ENCODE data around the gene CPS1.

Gene CPS1

DNA sequence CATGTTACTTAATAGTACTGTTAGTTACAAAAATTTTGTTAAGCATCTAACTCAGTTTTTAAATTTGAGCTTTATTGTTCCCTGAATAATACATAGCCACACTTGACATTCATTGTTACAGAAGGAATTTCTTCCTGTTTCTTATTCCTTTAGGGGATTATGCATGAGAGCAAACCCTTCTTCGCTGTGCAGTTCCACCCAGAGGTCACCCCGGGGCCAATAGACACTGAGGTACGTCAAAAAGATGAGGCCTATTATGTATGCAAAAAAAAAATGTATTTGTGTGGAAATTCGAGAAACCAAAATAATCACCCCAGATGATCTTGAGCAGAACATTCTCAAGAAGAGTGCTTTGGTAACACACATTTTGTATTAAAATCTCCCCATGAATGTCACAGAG is 36.3 kb downstream of the CPS1 start (continued):
- no peak for TF ChIP-seq ZSCAN18 (tag by site-specific recombination; IDR thresholded peaks at IDR 0.05)
- no peak for TF ChIP-seq YY2 (tag by site-specific recombination; IDR thresholded peaks at IDR 0.05)
- no peak for TF ChIP-seq PRDM1 (tag by site-specific recombination; IDR thresholded peaks at IDR 0.05)
- no peak for TF ChIP-seq SP2 (tag by site-specific recombination; IDR thresholded peaks at IDR 0.05)
- no peak for TF ChIP-seq OSR2 (tag by site-specific recombination; IDR thresholded peaks at IDR 0.05)
- no peak for TF ChIP-seq GLIS1 (tag by site-specific recombination; IDR thresholded peaks at IDR 0.05)

GRCh38 chr2:210593166-210593565 is 36.8 kb downstream of the CPS1 start:
- H3K36me3 ChIP-seq (ENCODE audit: control insufficient read depth in 2 of 2, insufficient read depth in 1 of 2, low read length in 2 of 2) = no peaks in the 10 kb centered on the region
- TF ChIP-seq FEZF1 (tag by site-specific recombination; IDR thresholded peaks at IDR 0.05) (no peak), ZNF488 (tag by site-specific recombination; IDR thresholded peaks at IDR 0.05) (no peak), ZNF549 (tag by site-specific recombination; IDR thresholded peaks at IDR 0.05) (no peak), ZNF211 (tag by site-specific recombination; IDR thresholded peaks at IDR 0.05; ENCODE audit: low read depth) (no peak)
- TF ChIP-seq, protein P1, sequence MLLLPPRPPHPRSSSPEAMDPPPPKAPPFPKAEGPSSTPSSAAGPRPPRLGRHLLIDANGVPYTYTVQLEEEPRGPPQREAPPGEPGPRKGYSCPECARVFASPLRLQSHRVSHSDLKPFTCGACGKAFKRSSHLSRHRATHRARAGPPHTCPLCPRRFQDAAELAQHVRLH (tag by site-specific recombination; IDR thresholded peaks at IDR 0.05) = no peak
- ChIA-PET CTCF (interaction anchor here (1.9 kb wide), 1 partner anchor 15 kb away, joined by 6 read pairs; no protein-coding TSS in a partner anchor), POLR2A (no interaction called here)
- no peak overlapping the region for H3K27ac ChIP-seq (ENCODE audit: extremely low read depth, low read depth, low read length)
- H3K4me3 ChIP-seq (ENCODE audit: low read depth, low read length) = no peak overlapping the region
- H3K9me3 ChIP-seq (ENCODE audit: control insufficient read depth, insufficient read depth, low read depth, low read length) = no peaks in the 10 kb centered on the region
- H3K4me1 ChIP-seq (ENCODE audit: control insufficient read depth, insufficient read depth, low read length) = no peaks in the 10 kb centered on the region

DNA sequence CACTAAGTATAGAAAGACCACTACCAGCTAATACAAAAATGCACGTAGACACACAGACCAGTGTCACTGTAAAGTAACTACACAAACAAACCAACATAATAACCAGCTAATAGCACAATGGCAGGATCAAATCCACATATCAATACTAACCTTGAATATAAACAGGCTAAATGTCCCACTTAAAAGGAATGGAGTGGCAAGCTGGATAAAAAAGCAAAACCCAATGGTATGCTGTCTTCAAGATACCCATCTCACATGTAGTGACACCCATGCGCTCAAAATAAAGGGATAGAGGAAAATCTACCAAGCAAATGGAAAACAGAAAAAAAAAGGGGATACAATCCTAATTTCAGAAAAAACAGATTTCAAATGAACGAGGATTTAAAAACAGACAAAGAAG is 41.8 kb downstream of the CPS1 start:
- ChIA-PET POLR2A (no interaction called here), CTCF (no interaction called here)
- H3K9me3 ChIP-seq (ENCODE audit: control insufficient read depth, insufficient read depth, low read depth, low read length) = no peaks in the 10 kb centered on the region
- H3K36me3 ChIP-seq (ENCODE audit: control insufficient read depth in 2 of 2, insufficient read depth in 1 of 2, low read length in 2 of 2) = no peaks in the 10 kb centered on the region
- no peaks in the 10 kb centered on the region for H3K4me1 ChIP-seq (ENCODE audit: control insufficient read depth, insufficient read depth, low read length)
- H3K27ac ChIP-seq (ENCODE audit: extremely low read depth, low read depth, low read length) = no peak overlapping the region
- TF ChIP-seq TRIM28 (IDR thresholded peaks at IDR 0.05; ENCODE audit: borderline replicate concordance, low read length) (0 out of 2 replicates have a peak, but pooled peaks have one; percentile 58), SETDB1 (IDR thresholded peaks at IDR 0.05; ENCODE audit: insufficient read length, low read length) (peak; percentile 83), ZFP69B (tag by site-specific recombination; IDR thresholded peaks at IDR 0.05) (no peak), SP2 (tag by site-specific recombination; IDR thresholded peaks at IDR 0.05) (no peak), ZNF501 (tag by site-specific recombination; IDR thresholded peaks at IDR 0.05) (no peak)
- H3K4me3 ChIP-seq (ENCODE audit: low read depth, low read length) = no peak overlapping the region

GRCh38 chr2:210599476-210599875 is 43.1 kb downstream of the CPS1 start:
- ChIA-PET CTCF (interaction anchor here (1.0 kb wide), 1 partner anchor 21 kb away, joined by 6 read pairs; no protein-coding TSS in a partner anchor), POLR2A (no interaction called here)
- H3K4me1 ChIP-seq (ENCODE audit: control insufficient read depth, insufficient read depth, low read length) = no peaks in the 10 kb centered on the region
- H3K9me3 ChIP-seq (ENCODE audit: control insufficient read depth, insufficient read depth, low read depth, low read length) = no peaks in the 10 kb centered on the region
- H3K4me3 ChIP-seq (ENCODE audit: low read depth, low read length) = no peak overlapping the region
- no peak overlapping the region for H3K27ac ChIP-seq (ENCODE audit: extremely low read depth, low read depth, low read length)
- H3K36me3 ChIP-seq (ENCODE audit: control insufficient read depth in 2 of 2, insufficient read depth in 1 of 2, low read length in 2 of 2) = no peaks in the 10 kb centered on the region
- TF ChIP-seq PRDM10 (tag by site-specific recombination; IDR thresholded peaks at IDR 0.05) = no peak
- TF ChIP-seq ZNF610 (tag by site-specific recombination; IDR thresholded peaks at IDR 0.05; ENCODE audit: borderline replicate concordance) = no peak
- no peak for TF ChIP-seq ZNF398 (tag by site-specific recombination; IDR thresholded peaks at IDR 0.05)
- no peak for TF ChIP-seq OSR2 (tag by site-specific recombination; IDR thresholded peaks at IDR 0.05)
- no peak for TF ChIP-seq ZNF223 (tag by site-specific recombination; IDR thresholded peaks at IDR 0.05)
- no peak for TF ChIP-seq ZNF2 (tag by site-specific recombination; IDR thresholded peaks at IDR 0.05)
- TF ChIP-seq ZNF629 (tag by site-specific recombination; IDR thresholded peaks at IDR 0.05) = no peak
- no peak for TF ChIP-seq GLIS1 (tag by site-specific recombination; IDR thresholded peaks at IDR 0.05)
- TF ChIP-seq BCL11B (tag by site-specific recombination; IDR thresholded peaks at IDR 0.05; ENCODE audit: low read depth) = no peak
- no peak for TF ChIP-seq ZNF623 (tag by site-specific recombination; IDR thresholded peaks at IDR 0.05)
- no peak for TF ChIP-seq SALL2 (tag by site-specific recombination; IDR thresholded peaks at IDR 0.05; ENCODE audit: borderline replicate concordance)
